Mammary epithelial cell (primary cell): ENCODE data around the gene SH3TC1.

Experiments used
- EZH2 ChIP-seq: IDR thresholded peaks from 2 replicates; pipeline ENCODE4 v1.6.1; 2012; ENCODE audit warnings: low read length, inconsistent platforms, borderline replicate concordance
- TF ChIP-seq, protein P1 (sequence below), 2 donors: IDR thresholded peaks in 1 of 2; conservative IDR thresholded peaks in 1 of 2; 2 replicates each; pipeline ENCODE4 v1.5.1; 2011 to 2012; ENCODE audit warnings: inconsistent platforms in 2 of 2, low read length in 2 of 2, mild to moderate bottlenecking in 2 of 2, control low read depth in 1 of 2, low read depth in 1 of 2; ENCODE audit not compliant: insufficient read depth in 1 of 2; ENCODE audit errors: extremely low read depth in 1 of 2

DNA sequence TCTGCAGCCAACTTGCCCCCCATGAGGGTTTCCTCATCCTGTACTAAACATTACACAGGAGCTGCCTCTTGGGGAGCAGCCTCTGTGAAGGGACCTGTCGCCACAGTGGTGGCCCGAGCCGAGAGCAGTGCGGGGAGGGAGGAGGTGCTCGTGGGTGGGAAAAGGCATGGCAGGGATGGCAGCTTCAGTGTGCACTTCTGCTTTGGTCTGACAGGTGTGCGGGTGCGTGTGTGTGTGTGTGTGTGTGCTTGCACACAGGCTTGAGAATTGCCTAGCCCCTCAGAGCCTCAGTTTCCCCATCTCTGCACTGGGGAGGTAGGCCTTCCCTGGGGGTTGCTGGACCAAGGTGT is 3.9 kb downstream of the SH3TC1 start:
- TF ChIP-seq, protein P1, sequence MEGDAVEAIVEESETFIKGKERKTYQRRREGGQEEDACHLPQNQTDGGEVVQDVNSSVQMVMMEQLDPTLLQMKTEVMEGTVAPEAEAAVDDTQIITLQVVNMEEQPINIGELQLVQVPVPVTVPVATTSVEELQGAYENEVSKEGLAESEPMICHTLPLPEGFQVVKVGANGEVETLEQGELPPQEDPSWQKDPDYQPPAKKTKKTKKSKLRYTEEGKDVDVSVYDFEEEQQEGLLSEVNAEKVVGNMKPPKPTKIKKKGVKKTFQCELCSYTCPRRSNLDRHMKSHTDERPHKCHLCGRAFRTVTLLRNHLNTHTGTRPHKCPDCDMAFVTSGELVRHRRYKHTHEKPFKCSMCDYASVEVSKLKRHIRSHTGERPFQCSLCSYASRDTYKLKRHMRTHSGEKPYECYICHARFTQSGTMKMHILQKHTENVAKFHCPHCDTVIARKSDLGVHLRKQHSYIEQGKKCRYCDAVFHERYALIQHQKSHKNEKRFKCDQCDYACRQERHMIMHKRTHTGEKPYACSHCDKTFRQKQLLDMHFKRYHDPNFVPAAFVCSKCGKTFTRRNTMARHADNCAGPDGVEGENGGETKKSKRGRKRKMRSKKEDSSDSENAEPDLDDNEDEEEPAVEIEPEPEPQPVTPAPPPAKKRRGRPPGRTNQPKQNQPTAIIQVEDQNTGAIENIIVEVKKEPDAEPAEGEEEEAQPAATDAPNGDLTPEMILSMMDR (conservative IDR thresholded peaks at IDR 0.05 in 1 of 2, IDR thresholded peaks at IDR 0.05 in 1 of 2; ENCODE audit: extremely low read depth in 1 of 2, insufficient read depth in 1 of 2, low read depth in 1 of 2, low read length in 2 of 2): no peak
- no peak for TF ChIP-seq EZH2
